SH-SY5Y (cell line): Measurements from ENCODE around the gene ADNP.

Source experiments
- GATA2 ChIP-seq: IDR thresholded peaks from 2 replicates; pipeline ENCODE4 v1.6.1; 2011; ENCODE audit warnings: mild to moderate bottlenecking, low read depth, low read length
- GATA3 ChIP-seq: IDR thresholded peaks from 2 replicates; pipeline ENCODE4 v1.6.1; 2011; ENCODE audit warnings: low read depth, mild to moderate bottlenecking, low read length, moderate library complexity

DNA sequence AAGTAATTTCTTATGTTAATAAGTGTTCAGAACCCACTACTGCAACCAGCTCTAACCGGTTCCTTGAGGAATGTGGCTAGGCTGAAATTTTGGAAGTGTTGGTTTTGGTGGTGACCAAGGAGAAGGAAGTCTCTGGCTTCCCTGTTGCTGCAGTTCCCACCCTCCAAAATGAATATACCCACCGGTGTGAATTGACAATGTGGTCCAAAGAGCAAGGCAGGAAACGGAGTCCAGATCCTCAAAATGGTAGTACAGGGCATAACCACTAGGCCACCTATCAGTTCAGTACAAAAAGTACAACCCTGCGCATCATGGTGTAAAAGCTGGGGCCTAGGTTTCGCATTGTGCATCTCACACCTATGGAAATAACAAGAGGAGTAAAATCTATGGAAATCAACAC lies 2.8 kb downstream of the ADNP start:
- TF ChIP-seq GATA2 (no peak), GATA3 (no peak)
